NCI-H2029 (cell line): ENCODE measurements around the gene CGREF1.

Experiments
- DNase-seq: peaks from one replicate; lab custom pipeline; 2025; lab: John Stamatoyannopoulos, UW

CGREF1 gene

GRCh38 chr2:27118525-27119329 is at the start of gene CGREF1:
TSS of gene CGREF1 (minus strand) at chr2:27119128. CDS start at chr2:27104366, 14,762 bp downstream.
- DNase-seq: no peak

GRCh38 chr2:27164960-27165763 is 46.2 kb upstream of the CGREF1 start:
- DNase-seq: no peak

- DNase-seq: no peak
These were observed 43.5 kb upstream of the CGREF1 start for GRCh38 chr2:27162151-27163121.

- DNase-seq: no peak
These were observed 41.3 kb upstream of the CGREF1 start for GRCh38 chr2:27160191-27160590.

GRCh38 chr2:27159271-27159670 is 40.3 kb upstream of the CGREF1 start:
- no peak for DNase-seq

- DNase-seq: no peak
These were observed 39.5 kb upstream of the CGREF1 start for GRCh38 chr2:27158468-27158867.

- no peak for DNase-seq
These were observed 36.2 kb upstream of the CGREF1 start for GRCh38 chr2:27155069-27155520.

GRCh38 chr2:27154488-27154887 is 35.6 kb upstream of the CGREF1 start:
- DNase-seq: no peak

- peak; percentile 69 for DNase-seq
These were observed 34.0 kb upstream of the CGREF1 start for GRCh38 chr2:27152796-27153464.

- no peak for DNase-seq
These were observed 33.3 kb upstream of the CGREF1 start for GRCh38 chr2:27152102-27152795.

GRCh38 chr2:27150639-27151230 is 31.8 kb upstream of the CGREF1 start:
- no peak for DNase-seq

GRCh38 chr2:27149570-27150405 is 30.9 kb upstream of the CGREF1 start:
- no peak for DNase-seq

GRCh38 chr2:27148801-27149439 is 30.0 kb upstream of the CGREF1 start, which contains the start of gene TCF23:
TSS of gene TCF23 (plus strand) at chr2:27149004. CDS start at chr2:27149134, 130 bp downstream.
- DNase-seq: no peak

GRCh38 chr2:27147935-27148334 is 29.0 kb upstream of the CGREF1 start:
- DNase-seq: no peak

GRCh38 chr2:27145682-27146081 is 26.8 kb upstream of the CGREF1 start:
- DNase-seq: no peak

- no peak for DNase-seq
These were observed 24.4 kb upstream of the CGREF1 start for GRCh38 chr2:27143285-27143684.

GRCh38 chr2:27139310-27139709 is 20.4 kb upstream of the CGREF1 start, which contains the start of gene PRR30:
TSS of gene PRR30 (minus strand) at chr2:27139410. CDS start at chr2:27138329, 1,081 bp downstream.
- DNase-seq: no peak

- no peak for DNase-seq
These were observed 19.2 kb upstream of the CGREF1 start for GRCh38 chr2:27138111-27138510.
